Activated T-cell treated with anti-CD3 and anti-CD28 coated beads, Interleukin-2, amount 50 U/mL, for 24 hours (primary cell): ENCODE data around the gene WFIKKN2.

ENCODE experiments used
- DNase-seq: peaks from one replicate; pipeline ENCODE4 v3.0.0-alpha.2; 2020
- H3K27ac Mint-ChIP-seq: 2 replicates; pipeline ENCODE4 v1.8.0; 2020; ENCODE audit warnings: mild to moderate bottlenecking, mixed read lengths
- H3K27me3 Mint-ChIP-seq: 2 replicates; pipeline ENCODE4 v1.8.0; 2020; ENCODE audit warnings: mixed read lengths
- H3K36me3 Mint-ChIP-seq: 2 replicates; pipeline ENCODE4 v1.8.0; 2020; ENCODE audit warnings: low read depth, mixed read lengths
- H3K4me1 Mint-ChIP-seq: 2 replicates; pipeline ENCODE4 v1.8.0; 2020; ENCODE audit warnings: low read depth, mixed read lengths
- H3K4me3 Mint-ChIP-seq: 2 replicates; pipeline ENCODE4 v1.8.0; 2020; ENCODE audit warnings: mild to moderate bottlenecking, moderate library complexity, mixed read lengths
- H3K9me3 Mint-ChIP-seq: 2 replicates; pipeline ENCODE4 v1.8.0; 2020; ENCODE audit warnings: mixed read lengths

Gene WFIKKN2

DNA sequence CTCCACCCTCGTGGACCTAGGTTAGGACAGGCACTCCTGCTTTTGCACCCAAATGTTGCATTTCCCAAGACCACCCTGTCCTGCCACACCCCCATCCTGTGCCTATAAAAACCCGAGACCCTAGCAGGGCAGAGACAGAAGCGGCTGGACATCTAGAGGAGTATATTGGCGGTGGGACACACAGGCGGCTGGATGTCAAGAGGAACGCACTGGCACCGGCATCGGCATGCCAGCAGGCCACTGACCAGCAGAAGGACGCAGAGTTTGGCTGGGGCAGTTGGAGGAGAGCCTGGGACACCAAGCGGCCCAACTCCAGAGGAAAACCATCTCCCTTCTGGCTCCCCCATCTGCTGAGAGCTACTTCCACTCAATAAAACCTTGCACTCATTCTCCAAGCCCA lies 14.7 kb upstream of the WFIKKN2 start:
- Mint-ChIP-seq H3K4me3 (no peak overlapping the region), H3K27me3 (peaks cover 10% of the 10 kb centered on the region), H3K4me1 (peaks cover 7% of the 10 kb centered on the region), H3K36me3 (no peaks in the 10 kb centered on the region), H3K27ac (no peak overlapping the region), H3K9me3 (no peaks in the 10 kb centered on the region)
- no peak for DNase-seq

DNA sequence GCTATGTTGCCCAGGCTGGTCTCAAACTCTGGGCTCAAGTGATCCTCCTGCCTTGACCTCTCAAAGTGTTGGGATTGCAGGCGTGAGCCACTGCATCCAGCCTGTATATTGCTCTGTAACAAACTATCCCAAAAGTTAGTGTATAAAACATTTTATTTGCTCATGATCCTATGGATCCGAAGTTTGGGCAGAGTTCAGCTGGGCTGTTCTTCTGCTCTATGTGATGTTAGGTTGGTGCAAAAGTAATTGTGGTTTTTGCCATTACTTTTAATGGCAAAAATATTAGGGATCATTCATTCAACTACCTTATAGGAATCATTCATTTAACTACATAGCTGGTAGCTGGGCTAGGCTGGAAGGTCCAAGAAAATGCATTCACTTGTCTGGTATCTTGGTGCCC lies 12.8 kb upstream of the WFIKKN2 start:
- no peaks in the 10 kb centered on the region for H3K36me3 Mint-ChIP-seq
- no peak overlapping the region for H3K4me3 Mint-ChIP-seq
- no peak for DNase-seq

DNA sequence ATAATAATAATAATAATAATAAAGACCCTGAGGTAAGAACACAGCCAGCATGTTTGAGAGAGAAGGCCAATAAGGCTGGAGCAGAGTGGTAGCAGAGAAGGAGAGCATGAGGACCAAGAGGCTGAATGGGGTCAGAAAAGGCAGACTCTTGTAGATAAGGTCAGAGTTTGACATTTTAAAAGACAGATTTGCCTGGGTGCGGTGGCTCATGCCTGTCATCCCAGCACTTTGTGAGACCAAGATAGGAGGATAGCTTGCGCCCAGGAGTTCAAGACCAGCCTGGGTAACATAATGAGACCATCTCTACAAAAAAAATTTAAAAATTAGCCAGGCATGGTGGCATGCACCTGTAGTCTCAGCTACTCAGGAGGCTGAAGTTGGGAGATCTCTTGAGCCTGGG lies 11.0 kb upstream of the WFIKKN2 start:
- Mint-ChIP-seq H3K27ac (no peak overlapping the region), H3K27me3 (no peaks in the 10 kb centered on the region), H3K4me1 (peaks cover 5% of the 10 kb centered on the region), H3K36me3 (no peaks in the 10 kb centered on the region), H3K4me3 (no peak overlapping the region), H3K9me3 (no peaks in the 10 kb centered on the region)
- DNase-seq = no peak

More for the DNA sequence above, 12.8 kb upstream of the WFIKKN2 start:
- peaks cover 3% of the 10 kb centered on the region for H3K27me3 Mint-ChIP-seq
- no peaks in the 10 kb centered on the region for H3K9me3 Mint-ChIP-seq
- H3K27ac Mint-ChIP-seq = no peak overlapping the region
- H3K4me1 Mint-ChIP-seq = peaks cover 2% of the 10 kb centered on the region

DNA sequence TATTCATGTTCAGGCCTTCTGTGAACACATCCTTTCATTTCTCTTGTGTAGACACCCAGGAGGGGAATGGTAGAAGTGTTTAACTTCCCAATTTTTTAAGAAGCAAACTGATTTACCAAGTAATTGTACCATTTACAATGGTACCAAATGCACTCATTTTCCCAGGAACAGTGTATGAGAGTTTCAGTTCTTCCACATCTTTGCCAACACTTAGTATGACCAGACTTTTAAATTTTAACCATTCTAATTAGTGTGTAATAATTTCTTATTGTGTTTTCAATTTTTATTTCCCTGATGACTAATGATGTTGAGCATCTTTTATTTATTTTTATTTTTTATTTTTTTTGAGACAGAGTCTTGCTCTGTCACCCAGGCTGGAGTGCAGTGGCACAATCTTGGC lies 10.2 kb upstream of the WFIKKN2 start:
- Mint-ChIP-seq H3K36me3 (no peaks in the 10 kb centered on the region), H3K4me3 (no peak overlapping the region), H3K9me3 (no peaks in the 10 kb centered on the region), H3K27me3 (no peaks in the 10 kb centered on the region), H3K4me1 (peaks cover 5% of the 10 kb centered on the region), H3K27ac (no peak overlapping the region)
- no peak for DNase-seq

DNA sequence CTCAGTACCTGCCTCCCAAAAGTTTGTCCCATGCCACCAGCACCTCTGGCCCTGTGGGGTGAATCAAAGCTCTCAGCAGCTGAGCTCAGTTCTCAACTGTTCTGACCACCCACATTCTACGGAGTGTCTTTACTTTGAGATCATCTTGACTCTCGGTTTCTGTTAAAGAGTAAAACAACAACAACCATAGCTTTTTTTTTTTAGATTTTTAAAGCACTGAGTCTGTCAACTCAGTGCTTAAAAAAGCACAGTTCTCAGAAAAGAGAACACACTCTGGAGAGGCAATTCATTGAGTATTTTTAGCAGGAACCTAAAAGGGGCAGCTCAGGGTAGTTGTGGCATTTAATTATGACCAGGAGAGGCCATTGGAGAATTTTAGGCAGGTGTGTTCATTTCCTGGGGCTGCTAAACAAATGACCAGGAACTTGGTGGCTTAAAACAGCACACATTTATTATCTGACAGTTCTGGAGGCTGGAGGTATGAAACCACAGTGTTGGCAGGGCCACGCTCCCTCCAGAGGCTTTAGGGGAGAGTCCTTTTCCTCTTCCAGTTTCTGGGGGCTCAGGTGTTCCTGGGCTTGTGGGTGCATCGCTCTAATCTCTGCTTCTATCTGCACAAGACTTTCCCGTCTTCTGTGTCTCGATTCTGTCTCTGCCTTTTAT lies 6.7 kb upstream of the WFIKKN2 start:
- Mint-ChIP-seq H3K36me3 (no peaks in the 10 kb centered on the region), H3K27me3 (no peaks in the 10 kb centered on the region), H3K9me3 (no peaks in the 10 kb centered on the region), H3K27ac (no peak overlapping the region), H3K4me1 (peaks cover 3% of the 10 kb centered on the region), H3K4me3 (no peak overlapping the region)
- no peak for DNase-seq

DNA sequence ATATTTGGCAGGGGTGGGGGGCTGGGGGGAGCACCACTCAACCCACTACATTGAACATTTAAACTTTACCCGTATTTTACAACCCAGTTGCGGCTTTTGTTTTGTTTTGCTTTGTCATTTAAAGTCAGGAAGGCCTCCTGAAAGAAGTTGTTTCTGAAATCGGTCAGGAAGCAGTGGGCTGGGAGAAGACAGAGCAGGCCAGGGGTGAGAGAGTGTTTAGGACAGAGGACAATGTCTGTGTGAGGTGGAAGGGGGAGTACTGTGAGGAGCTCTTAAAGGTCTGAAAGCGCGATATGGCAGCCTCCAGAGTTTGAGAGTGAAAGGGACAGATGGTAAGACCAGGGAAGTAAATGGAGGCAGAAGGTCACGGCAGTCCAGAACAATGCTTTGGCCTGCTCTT lies 6.1 kb upstream of the WFIKKN2 start:
- Mint-ChIP-seq H3K27ac (no peak overlapping the region), H3K9me3 (no peaks in the 10 kb centered on the region), H3K4me1 (peaks cover 3% of the 10 kb centered on the region), H3K4me3 (no peak overlapping the region), H3K27me3 (peaks cover 6% of the 10 kb centered on the region), H3K36me3 (no peaks in the 10 kb centered on the region)
- DNase-seq = no peak

DNA sequence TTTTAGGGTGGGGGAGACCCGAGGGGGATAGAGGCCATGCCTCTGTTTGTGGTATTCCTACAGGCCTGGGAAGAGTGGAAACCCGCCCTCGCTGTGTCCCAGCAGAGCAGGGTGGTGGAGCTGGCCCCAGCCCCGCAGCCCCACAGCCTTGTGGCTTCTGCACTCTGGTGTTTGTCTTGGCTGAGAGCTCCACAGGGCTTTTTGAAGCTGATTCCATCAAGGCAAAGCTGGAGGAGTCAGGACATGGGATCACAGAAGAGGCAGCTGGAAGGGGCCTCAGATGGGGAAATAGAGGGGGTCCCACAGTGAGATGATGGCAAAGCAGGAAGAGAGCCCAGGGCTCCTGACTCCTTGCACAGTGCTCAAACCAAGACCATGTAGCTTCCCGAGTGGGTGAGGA lies 5.0 kb upstream of the WFIKKN2 start:
- Mint-ChIP-seq H3K4me3 (no peak overlapping the region), H3K36me3 (no peaks in the 10 kb centered on the region), H3K27me3 (peaks cover 16% of the 10 kb centered on the region), H3K27ac (no peak overlapping the region), H3K4me1 (peaks cover 3% of the 10 kb centered on the region), H3K9me3 (no peaks in the 10 kb centered on the region)
- DNase-seq = no peak

DNA sequence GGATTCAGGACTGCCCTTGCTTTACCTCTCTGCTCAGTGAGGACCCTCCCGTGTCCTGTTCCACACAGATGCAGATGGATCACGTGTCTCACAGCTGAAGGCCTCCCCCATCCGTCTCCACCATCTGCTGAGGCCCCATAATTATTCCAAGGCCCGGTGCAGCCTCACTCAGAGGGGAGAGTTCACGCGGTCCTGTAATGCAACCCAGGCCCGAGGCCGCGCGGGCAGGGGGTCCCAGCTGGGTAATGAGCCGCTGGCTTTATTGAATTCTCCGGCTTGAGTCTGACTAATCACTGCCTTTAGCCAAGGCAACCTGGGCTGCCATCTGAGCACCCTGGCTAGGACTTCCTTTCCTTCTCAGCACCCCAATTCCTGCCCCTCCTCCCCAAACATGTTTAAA lies 4.4 kb upstream of the WFIKKN2 start:
- Mint-ChIP-seq H3K36me3 (no peaks in the 10 kb centered on the region), H3K9me3 (no peaks in the 10 kb centered on the region), H3K4me1 (peaks cover 5% of the 10 kb centered on the region), H3K27me3 (peaks cover 19% of the 10 kb centered on the region), H3K27ac (no peak overlapping the region), H3K4me3 (no peak overlapping the region)
- DNase-seq = no peak

DNA sequence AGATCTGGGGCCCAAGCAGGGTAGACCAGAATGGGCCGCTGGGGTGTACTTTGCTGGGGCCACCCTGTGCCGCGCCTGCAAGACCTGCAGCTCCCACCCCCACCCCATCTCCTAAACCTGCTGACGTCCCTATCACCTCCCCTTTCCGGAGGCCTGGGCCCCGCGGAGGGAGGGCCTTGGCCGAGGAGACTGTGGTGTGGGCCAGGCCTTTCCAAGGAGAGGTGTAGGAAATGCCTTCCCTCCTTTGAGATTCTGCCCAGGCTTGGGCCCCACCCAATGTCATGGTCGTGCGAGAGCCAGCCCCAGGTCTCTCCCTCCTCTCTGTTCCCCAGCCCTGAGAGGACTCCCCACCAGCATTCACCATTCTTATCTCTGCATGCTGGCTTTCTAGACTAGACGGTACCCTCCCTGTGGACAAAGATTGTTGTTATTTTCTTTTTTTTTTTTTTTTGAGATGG lies 3.9 kb upstream of the WFIKKN2 start:
- no peak overlapping the region for H3K4me3 Mint-ChIP-seq

DNA sequence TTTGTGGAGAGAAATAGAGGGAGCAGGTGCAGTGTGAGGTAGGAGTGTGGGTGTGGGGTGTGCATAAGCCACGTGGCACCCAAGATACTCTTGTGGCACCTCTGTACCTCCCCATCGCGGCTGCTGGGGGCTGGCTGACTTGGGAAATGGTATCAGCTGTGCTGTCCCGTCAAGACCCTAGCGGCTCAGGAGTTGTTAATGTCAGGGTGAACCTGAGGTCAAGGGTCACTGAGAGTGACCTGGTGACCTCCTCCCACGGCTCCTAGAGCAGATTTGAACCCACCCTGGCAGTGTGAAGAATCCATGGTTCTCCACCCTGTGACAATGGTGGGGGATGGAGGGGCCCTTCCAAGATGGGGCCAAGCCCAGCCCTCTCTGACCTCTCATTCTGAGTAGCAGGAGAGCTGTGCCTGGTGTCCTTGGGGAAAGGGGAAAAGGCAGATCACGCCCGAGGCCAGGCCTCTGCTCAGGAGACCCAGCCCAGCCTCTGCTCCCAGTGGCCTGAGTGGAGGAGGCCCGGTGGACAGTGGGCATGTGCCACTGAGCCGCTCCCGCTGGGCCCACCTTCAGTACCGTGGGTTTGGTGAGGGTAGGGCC lies 3.0 kb upstream of the WFIKKN2 start:
- no peak for DNase-seq
- H3K36me3 Mint-ChIP-seq = no peaks in the 10 kb centered on the region
- peaks cover 5% of the 10 kb centered on the region for H3K4me1 Mint-ChIP-seq
- H3K27me3 Mint-ChIP-seq = peaks cover 19% of the 10 kb centered on the region
- H3K27ac Mint-ChIP-seq = no peak overlapping the region
- H3K4me3 Mint-ChIP-seq = no peak overlapping the region
- no peaks in the 10 kb centered on the region for H3K9me3 Mint-ChIP-seq

More for the DNA sequence above, 3.9 kb upstream of the WFIKKN2 start:
- no peak for DNase-seq
- H3K9me3 Mint-ChIP-seq = no peaks in the 10 kb centered on the region
- H3K36me3 Mint-ChIP-seq = no peaks in the 10 kb centered on the region
- H3K27ac Mint-ChIP-seq = no peak overlapping the region
- peaks cover 19% of the 10 kb centered on the region for H3K27me3 Mint-ChIP-seq
- H3K4me1 Mint-ChIP-seq = peaks cover 5% of the 10 kb centered on the region

DNA sequence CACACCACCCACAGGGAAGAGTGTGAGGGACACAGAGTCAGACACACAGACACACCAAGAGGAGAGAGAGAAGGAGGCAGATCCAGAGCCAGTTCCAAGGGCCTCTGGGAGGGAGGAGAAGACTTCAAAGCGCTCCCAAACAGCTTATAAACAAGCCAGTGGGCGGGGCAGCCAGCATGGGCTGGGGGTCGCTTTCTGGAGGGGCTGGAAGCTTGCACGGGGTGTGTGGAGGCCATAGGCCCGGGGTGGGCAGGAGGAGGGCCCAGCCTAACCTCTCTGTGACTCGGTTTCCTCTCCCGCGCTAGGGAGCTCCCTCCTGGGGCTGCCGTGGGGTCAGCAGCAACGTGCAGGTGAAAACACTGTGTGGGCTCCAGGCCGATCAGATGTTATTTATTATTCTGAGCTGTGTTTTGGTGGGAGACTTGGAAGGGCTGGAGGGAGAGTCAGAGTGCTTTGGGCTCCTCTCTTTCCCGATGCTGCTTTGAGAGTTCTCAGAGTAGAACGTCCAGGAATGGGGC lies 2.5 kb upstream of the WFIKKN2 start:
- DNase-seq = no peak
- Mint-ChIP-seq H3K4me1 (peaks cover 5% of the 10 kb centered on the region), H3K27me3 (peaks cover 19% of the 10 kb centered on the region), H3K27ac (no peak overlapping the region), H3K36me3 (no peaks in the 10 kb centered on the region), H3K9me3 (no peaks in the 10 kb centered on the region), H3K4me3 (no peak overlapping the region)

DNA sequence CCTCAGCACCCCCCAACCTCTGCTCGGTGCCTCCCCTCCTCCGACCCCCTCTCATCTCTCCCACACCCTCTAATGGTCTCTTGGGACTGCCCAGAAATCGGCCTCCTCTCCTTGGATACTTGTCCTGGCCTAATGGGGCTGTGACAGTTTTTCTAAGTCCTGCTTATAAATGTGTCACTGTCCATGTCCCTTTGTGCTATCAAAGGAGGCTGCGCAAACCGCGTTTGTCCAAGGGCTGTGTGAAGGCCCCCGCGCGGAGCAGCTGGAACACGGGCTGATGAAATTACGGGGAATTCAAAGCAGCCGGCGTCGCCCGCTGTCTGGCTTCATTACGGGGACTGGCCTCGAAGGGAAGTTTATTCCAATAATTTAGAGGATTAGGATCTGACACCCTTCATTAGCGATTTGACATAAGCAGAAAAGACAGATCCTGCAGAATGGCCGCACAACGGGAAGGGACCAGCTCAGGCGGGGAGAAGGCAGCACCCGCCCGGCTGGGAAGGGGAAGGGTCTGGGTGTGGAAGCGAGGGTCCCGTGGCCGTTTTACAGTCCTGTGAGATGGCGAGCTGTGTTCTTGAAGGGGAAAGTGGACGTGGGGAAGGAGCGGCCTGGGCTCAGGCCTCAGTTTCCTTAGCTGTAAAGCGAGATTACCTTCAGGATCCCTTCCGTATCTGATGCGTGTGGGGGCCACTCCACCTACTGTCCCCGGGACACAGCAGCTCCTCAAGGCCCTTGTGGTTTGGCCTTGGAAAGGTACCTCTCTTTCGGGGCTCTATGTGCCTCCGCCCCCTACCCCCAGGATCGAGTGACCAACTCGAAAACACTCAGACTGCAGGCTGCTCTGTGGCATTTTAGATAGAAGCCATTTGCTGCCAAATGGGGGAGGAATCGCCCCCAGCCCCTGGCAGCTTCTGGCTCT lies 1.6 kb upstream of the WFIKKN2 start:
- no peak for DNase-seq

DNA sequence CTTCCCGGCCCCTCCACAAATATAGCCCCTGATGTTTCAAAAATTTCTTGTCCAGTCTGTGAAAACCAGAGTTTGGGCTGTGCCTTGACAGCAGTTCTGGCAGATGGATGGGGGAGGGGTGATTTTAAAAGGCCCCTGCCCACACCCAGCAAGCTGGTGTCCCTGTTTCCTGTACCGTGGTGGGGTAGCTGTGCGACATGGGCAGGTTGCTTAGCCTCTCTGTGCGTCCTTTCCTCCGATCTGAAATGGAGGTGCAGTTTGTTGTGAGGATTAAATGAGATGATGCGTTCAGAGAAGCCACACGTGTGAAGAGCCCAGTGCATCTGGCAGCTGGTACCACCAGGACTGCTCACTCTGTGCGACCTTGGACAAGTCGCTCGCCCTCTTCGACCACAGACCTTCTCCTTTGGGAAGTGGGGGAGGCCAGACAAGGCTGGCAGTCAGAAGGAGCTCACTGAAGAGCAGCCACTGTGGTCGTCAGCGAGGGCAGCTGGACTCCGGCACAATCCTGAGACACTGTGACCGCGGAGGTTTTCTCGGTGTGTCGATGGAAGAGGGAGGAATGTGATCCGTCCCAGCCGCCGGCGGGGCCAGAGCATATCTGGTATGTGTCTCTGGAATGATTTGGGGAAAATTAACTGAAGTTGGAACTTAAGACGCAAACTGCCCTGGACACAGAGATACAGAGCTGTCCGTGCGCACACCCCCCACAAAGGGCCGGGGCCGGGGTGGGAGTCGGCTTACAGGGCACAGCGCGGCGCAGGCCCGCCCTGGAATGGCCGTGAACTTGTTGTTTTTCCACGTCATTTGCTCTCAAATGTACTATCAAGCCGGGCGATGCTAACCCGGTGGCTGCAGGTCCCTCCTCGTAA lies 721 bp upstream of the WFIKKN2 start:
- Mint-ChIP-seq H3K27me3 (peaks cover 19% of the 10 kb centered on the region), H3K27ac (no peak overlapping the region), H3K9me3 (no peaks in the 10 kb centered on the region), H3K4me1 (peaks cover 2% of the 10 kb centered on the region), H3K36me3 (no peaks in the 10 kb centered on the region), H3K4me3 (no peak overlapping the region)
- DNase-seq = no peak

More for the DNA sequence above, 1.6 kb upstream of the WFIKKN2 start:
- Mint-ChIP-seq H3K27me3 (peaks cover 19% of the 10 kb centered on the region), H3K4me3 (no peak overlapping the region), H3K4me1 (peaks cover 2% of the 10 kb centered on the region), H3K36me3 (no peaks in the 10 kb centered on the region), H3K27ac (no peak overlapping the region), H3K9me3 (no peaks in the 10 kb centered on the region)

DNA sequence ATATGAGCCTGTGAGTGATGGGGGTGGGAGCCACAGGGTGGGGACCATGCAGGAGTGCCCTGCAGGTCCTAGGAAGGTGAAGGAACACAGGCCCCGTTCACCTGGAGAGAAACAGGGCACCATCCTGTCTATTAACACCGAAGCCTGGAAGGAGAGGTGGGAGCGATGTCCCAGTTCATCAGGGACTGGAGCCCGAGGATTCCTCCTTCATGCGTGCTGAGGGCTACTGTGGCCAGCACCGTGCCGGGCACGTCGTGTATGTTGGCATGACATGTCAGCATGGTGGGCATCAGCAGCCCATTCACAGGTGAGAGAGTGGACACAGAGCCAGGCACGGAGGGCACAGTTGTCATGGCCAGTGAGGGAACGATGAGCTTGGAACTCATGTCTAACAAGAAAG lies 1.4 kb downstream of the WFIKKN2 start:
- Mint-ChIP-seq H3K4me3 (no peak overlapping the region), H3K4me1 (peaks cover 2% of the 10 kb centered on the region), H3K27ac (no peak overlapping the region), H3K27me3 (peaks cover 19% of the 10 kb centered on the region), H3K9me3 (no peaks in the 10 kb centered on the region), H3K36me3 (no peaks in the 10 kb centered on the region)
- DNase-seq = peak; percentile 23
